IMR-90 (cell line): Measurements from ENCODE around the gene CACNA2D1.

ENCODE experiments used
- CEBPB ChIP-seq: IDR thresholded peaks from 2 replicates; pipeline ENCODE4 v1.6.1; 2012; ENCODE audit warnings: low read depth, low read length, improper control_type of control experiment
- CHD1 ChIP-seq: IDR thresholded peaks from 2 replicates; pipeline ENCODE4 v1.6.1; 2012; ENCODE audit warnings: low read depth, low read length, improper control_type of control experiment
- CTCF ChIP-seq: conservative IDR thresholded peaks from 2 replicates; pipeline ENCODE4 v1.5.1; 2012; ENCODE audit warnings: mild to moderate bottlenecking, low read depth, low read length, improper control_type of control experiment
- ELK1 ChIP-seq: fragments of 150-350 bp; IDR thresholded peaks from 2 replicates; pipeline ENCODE4 v1.6.1; 2016; ENCODE audit warnings: low read depth, mild to moderate bottlenecking, low read length, moderate library complexity, borderline replicate concordance
- FOS ChIP-seq: fragments of 150-350 bp; IDR thresholded peaks from 2 replicates; pipeline ENCODE4 v1.6.1; 2016; ENCODE audit warnings: low read depth, low read length
- POLR2A ChIP-seq: IDR thresholded peaks from 2 replicates; pipeline ENCODE4 v1.6.1; 2012; ENCODE audit warnings: mild to moderate bottlenecking, low read depth, low read length
- RAD21 ChIP-seq: IDR thresholded peaks from 2 replicates; pipeline ENCODE4 v1.6.1; 2012; ENCODE audit warnings: low read length, improper control_type of control experiment
- RCOR1 ChIP-seq: IDR thresholded peaks from 2 replicates; pipeline ENCODE4 v1.6.1; 2012; ENCODE audit warnings: mild to moderate bottlenecking, low read length, improper control_type of control experiment; ENCODE audit not compliant: insufficient replicate concordance
- RFX5 ChIP-seq: IDR thresholded peaks from 2 replicates; pipeline ENCODE4 v1.8.0; 2012; ENCODE audit warnings: low read depth, mild to moderate bottlenecking, low read length, moderate library complexity
- SMC3 ChIP-seq: fragments of 150-350 bp; IDR thresholded peaks from 2 replicates; pipeline ENCODE4 v1.6.1; 2016; ENCODE audit warnings: low read depth, mild to moderate bottlenecking, antibody characterized with exemption, low read length, moderate library complexity
- USF2 ChIP-seq: fragments of 150-350 bp; IDR thresholded peaks from 2 replicates; pipeline ENCODE4 v1.6.1; 2017; ENCODE audit warnings: mild to moderate bottlenecking, antibody characterized with exemption, low read length, low read depth

GRCh38 chr7:81926154-81926553 is 517.4 kb downstream of the CACNA2D1 start:
- TF ChIP-seq CTCF (no peak), RFX5 (no peak), RCOR1 (no peak), POLR2A (no peak), FOS (no peak), RAD21 (no peak), USF2 (no peak), CEBPB (no peak), ELK1 (no peak), CHD1 (no peak), SMC3 (no peak)
